HCT116 (cell line): ENCODE results near the gene TMEM184B. TPM values are rescaled to one million over a fixed set of nuclear protein-coding genes. Genes with fewer than 3 reads are reported as not detected.

Source experiments
- ATAC-seq: fragments of 200-7000 bp; cut with Tn5 transposase; 2 replicates; pipeline ENCODE4 v1.9.1; 2020; ENCODE audit warnings: mild to moderate bottlenecking, moderate library complexity
- BruUV-seq: library from RNA; stranded (reverse); fragments of 400-500 nt; replicated peaks from 2 replicates; lab custom pipeline; 2021; lab: Mats Ljungman, UMichigan
- CTCF ChIA-PET: fragments of 300-600 bp; sonication (Branson Sonifier 250); formaldehyde crosslinking; loops from one replicate; lab custom pipeline; 2021; ENCODE audit warnings: antibody characterized with exemption; lab: Charles Lee
- POLR2A ChIA-PET: fragments of 300-600, 350-600 bp; sonication (Branson Sonifier 250); formaldehyde crosslinking; loops from one replicate; lab custom pipeline; 2021; ENCODE audit warnings: antibody characterized with exemption; lab: Charles Lee
- RAD21 ChIA-PET, 2 experiments: fragments of 300-600 bp; sonication (Branson Sonifier 250); formaldehyde crosslinking; loops; one replicate each; lab custom pipeline; 2023; ENCODE audit warnings: low total read pairs in 2 of 2; ENCODE audit not compliant: uncharacterized antibody in 2 of 2, unreplicated experiment in 2 of 2, low non-redundant PET in 1 of 2; lab: Charles Lee
- DNase-seq: peaks from one replicate; pipeline ENCODE4 v3.0.0-alpha.2; 2010; ENCODE audit warnings: low read depth, low spot score
- H2AFZ ChIP-seq: fragments of 200-600 bp; shearing (Covaris generic), sonication (generic); 2 replicates; pipeline ENCODE4 v1.6.1; 2017; ENCODE audit warnings: low read depth, mixed run types, mixed read lengths, antibody characterized with exemption, low read length; ENCODE audit not compliant: poor library complexity, severe bottlenecking
- H3K27ac ChIP-seq: 2 replicates; pipeline ENCODE4 v1.5.1; 2012; ENCODE audit warnings: low read depth, low read length
- H3K27me3 ChIP-seq: fragments of 200-600 bp; sonication (generic); 2 replicates; pipeline ENCODE4 v1.6.1; 2016; ENCODE audit warnings: mixed run types, low read length, mixed read lengths; ENCODE audit not compliant: insufficient read depth
- H3K36me3 ChIP-seq, 2 experiments: fragments of 200-500 bp in 1 of 2; fragments of 200-600 bp in 1 of 2; sonication (Bioruptor generic) in 1 of 2; sonication (generic) in 1 of 2; 2 replicates each; pipeline versions ENCODE4 v1.5.1 to v1.6.1; 2014 to 2016; ENCODE audit warnings: low read length in 2 of 2, inconsistent platforms in 1 of 2, mixed read lengths in 1 of 2, mixed run types in 1 of 2; ENCODE audit not compliant: insufficient read depth in 2 of 2, control insufficient read depth in 1 of 2
- H3K4me1 ChIP-seq, 2 experiments: fragments of 200-600 bp in 1 of 2; sonication (generic) in 1 of 2; 2 replicates each; pipeline versions ENCODE4 v1.5.1 to v1.6.1; 2012 to 2017; ENCODE audit warnings: low read length in 2 of 2, inconsistent platforms in 1 of 2, mild to moderate bottlenecking in 1 of 2, mixed read lengths in 1 of 2, mixed run types in 1 of 2, moderate library complexity in 1 of 2; ENCODE audit not compliant: insufficient read depth in 2 of 2, control insufficient read depth in 1 of 2
- H3K4me2 ChIP-seq: fragments of 200-600 bp; sonication (generic); 2 replicates; pipeline ENCODE4 v1.6.1; 2017; ENCODE audit warnings: mixed run types, low read length, mixed read lengths
- H3K4me3 ChIP-seq, 2 experiments: fragments of 200-600 bp in 1 of 2; sonication (generic) in 1 of 2; replicated peaks in 1 of 2; 2 replicates each; pipeline ENCODE4 v1.5.1; 2011 to 2016; ENCODE audit warnings: low read length in 2 of 2, control low read depth in 1 of 2, low read depth in 1 of 2, mild to moderate bottlenecking in 1 of 2, mixed read lengths in 1 of 2, mixed run types in 1 of 2
- H3K79me2 ChIP-seq: fragments of 200-600 bp; sonication (generic); 2 replicates; pipeline ENCODE4 v1.6.1; 2017; ENCODE audit warnings: mild to moderate bottlenecking, mixed run types, low read length, moderate library complexity, mixed read lengths; ENCODE audit not compliant: insufficient read depth
- H3K9ac ChIP-seq: fragments of 200-600 bp; sonication (generic); 2 replicates; pipeline ENCODE4 v1.6.1; 2016; ENCODE audit warnings: low read length, mixed read lengths
- H3K9me2 ChIP-seq: fragments of 200-600 bp; sonication (generic), shearing (Covaris generic); 2 replicates; pipeline ENCODE4 v1.6.1; 2017; ENCODE audit warnings: mixed run types, mild to moderate bottlenecking, moderate library complexity; ENCODE audit not compliant: insufficient read depth
- H3K9me3 ChIP-seq, 2 experiments: fragments of 200-500 bp in 1 of 2; fragments of 200-600 bp in 1 of 2; sonication (Bioruptor generic) in 1 of 2; sonication (generic) in 1 of 2; 2 replicates each; pipeline ENCODE4 v1.6.1; 2014 to 2017; ENCODE audit warnings: low read length in 2 of 2, mixed read lengths in 2 of 2, inconsistent platforms in 1 of 2, low read depth in 1 of 2, mild to moderate bottlenecking in 1 of 2, mixed run types in 1 of 2, moderate library complexity in 1 of 2; ENCODE audit not compliant: control insufficient read depth in 1 of 2, insufficient read depth in 1 of 2
- H4K20me1 ChIP-seq: fragments of 200-600 bp; sonication (generic), shearing (Covaris generic); 2 replicates; pipeline ENCODE4 v1.6.1; 2017; ENCODE audit warnings: mixed run types, mild to moderate bottlenecking, moderate library complexity; ENCODE audit not compliant: insufficient read depth
- CEBPB ChIP-seq: IDR thresholded peaks from 2 replicates; pipeline ENCODE4 v1.6.1; 2012; ENCODE audit warnings: low read depth
- EZH2 ChIP-seq: fragments of 200-600 bp; sonication (generic); IDR thresholded peaks from 2 replicates; pipeline ENCODE4 v1.6.1; 2017; ENCODE audit warnings: antibody characterized with exemption, mixed run types
- EZH2phosphoT487 ChIP-seq: fragments of 200-600 bp; IDR thresholded peaks from 2 replicates; pipeline ENCODE4 v1.6.1; 2018; ENCODE audit warnings: antibody characterized with exemption, borderline replicate concordance
- FOSL1 ChIP-seq: IDR thresholded peaks from 2 replicates; pipeline ENCODE4 v1.6.1; 2012; ENCODE audit warnings: low read depth
- JUND ChIP-seq: IDR thresholded peaks from 2 replicates; pipeline ENCODE4 v1.6.1; 2012
- POLR2A ChIP-seq: IDR thresholded peaks from 2 replicates; pipeline ENCODE4 v1.7.0; 2011; ENCODE audit warnings: borderline replicate concordance; ENCODE audit not compliant: insufficient read depth, insufficient read length; ENCODE audit errors: extremely low read depth
- POLR2AphosphoS5 ChIP-seq: IDR thresholded peaks from 2 replicates; pipeline ENCODE4 v1.6.1; 2011; ENCODE audit warnings: mild to moderate bottlenecking, low read depth, low read length, moderate library complexity
- RAD21 ChIP-seq: IDR thresholded peaks from 2 replicates; pipeline ENCODE4 v1.6.1; 2012; ENCODE audit warnings: low read depth, mild to moderate bottlenecking
- REST ChIP-seq: IDR thresholded peaks from 2 replicates; pipeline ENCODE4 v1.6.1; 2012; ENCODE audit warnings: low read depth
- SIN3A ChIP-seq: IDR thresholded peaks from 2 replicates; pipeline ENCODE4 v1.6.1; 2012; ENCODE audit warnings: low read depth
- SP1 ChIP-seq: IDR thresholded peaks from 2 replicates; pipeline ENCODE4 v1.6.1; 2012; ENCODE audit warnings: low read depth
- TCF7L2 ChIP-seq: IDR thresholded peaks from 2 replicates; pipeline ENCODE4 v1.7.0; 2011; ENCODE audit warnings: borderline replicate concordance, inconsistent platforms; ENCODE audit not compliant: insufficient read depth, insufficient read length; ENCODE audit errors: extremely low read depth
- YY1 ChIP-seq: IDR thresholded peaks from 2 replicates; pipeline ENCODE4 v1.6.1; 2011; ENCODE audit warnings: low read length, low read depth, moderate library complexity, mild to moderate bottlenecking; ENCODE audit not compliant: insufficient replicate concordance; ENCODE audit errors: extremely low read depth
- ZFX ChIP-seq: fragments of 450-650 bp; IDR thresholded peaks from 2 replicates; pipeline ENCODE4 v1.6.1; 2017
- ZNF274 ChIP-seq: fragments of 200-500 bp; sonication (Bioruptor generic); IDR thresholded peaks from 2 replicates; pipeline ENCODE4 v1.6.1; 2014; ENCODE audit warnings: mild to moderate bottlenecking, low read depth, low read length, inconsistent platforms
- intact Hi-C: fragments of 100-400 bp; cut with micrococcal nuclease; formaldehyde crosslinking; loops from 2 replicates; pipeline ENCODE4 v1.10.0; 2022
- total RNA-seq: library from RNA; stranded (reverse); gene quantifications from one replicate; pipeline ENCODE4 v1.2.1, GENCODE V29; 2021; ENCODE audit not compliant: unreplicated experiment
- TF ChIP-seq, protein P1 (sequence below): IDR thresholded peaks from 2 replicates; pipeline ENCODE4 v1.6.1; 2011; ENCODE audit warnings: mild to moderate bottlenecking, low read length, moderate library complexity; ENCODE audit not compliant: insufficient replicate concordance; ENCODE audit errors: extremely low read depth
- TF ChIP-seq, protein P2 (sequence below): IDR thresholded peaks from 2 replicates; pipeline ENCODE4 v1.6.1; 2012
- TF ChIP-seq, protein P3 (sequence below): IDR thresholded peaks from 2 replicates; pipeline ENCODE4 v1.6.1; 2012

Gene TMEM184B
- total RNA-seq, 1 experiment from 2014 or later = 66.0 TPM

DNA sequence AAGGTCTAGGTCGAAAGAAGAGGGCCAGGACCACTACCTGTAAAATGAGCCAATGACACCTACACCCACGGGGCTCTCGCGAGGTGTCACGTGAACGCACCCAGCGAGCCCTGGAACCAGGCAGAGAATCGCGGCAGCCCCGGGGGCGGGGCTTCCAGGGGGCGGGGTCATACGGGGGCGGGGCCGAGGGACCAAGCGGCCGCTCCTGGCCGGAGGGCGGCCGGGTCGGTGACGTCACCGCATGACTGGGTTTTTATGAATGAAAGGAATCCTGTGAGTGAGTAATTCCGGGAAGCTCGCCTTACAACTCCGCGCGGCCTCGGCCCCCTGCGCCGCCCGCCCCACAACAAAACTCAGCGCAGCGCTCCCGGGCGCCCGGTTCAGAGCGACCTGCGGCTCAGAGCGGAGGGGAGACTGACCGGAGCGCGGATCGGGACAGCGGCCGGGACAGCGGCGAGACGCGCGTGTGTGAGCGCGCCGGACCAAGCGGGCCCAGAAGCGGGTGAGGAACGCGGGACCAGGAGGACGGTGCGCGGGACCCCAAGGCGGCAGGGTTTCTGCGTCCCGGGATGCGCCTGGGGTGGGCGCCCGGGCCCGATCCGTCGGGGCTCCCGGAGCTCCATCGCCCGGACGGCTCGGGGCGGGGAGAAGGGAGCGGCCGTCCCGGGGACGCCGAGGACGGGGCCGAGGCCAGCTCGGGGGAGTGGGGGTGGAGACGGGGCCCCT is 70.9 kb downstream of the TMEM184B start, which contains the start of gene MAFF:
TSS of gene MAFF (plus strand) at position 284 of the 726 bp plus-strand sequence. CDS start 11,860 bp downstream, outside the sequence.
- intact Hi-C loops = no loop called here
- peak within 1 kb of the TSS; percentile 77 for H3K4me2 ChIP-seq
- peaks cover 12 to 27% of the 10 kb centered on the region in 2 experiments for H3K4me1 ChIP-seq
- peak within 1 kb of the TSS; percentile 94 for H3K9ac ChIP-seq
- POLR2A ChIA-PET = interaction anchor here (0.9 to 2.0 kb wide), 4 partner anchors 13 to 84 kb away, joined by 3 to 6 read pairs (median 4); no protein-coding TSS in a partner anchor
- BruUV-seq = no TSS peak
- no peaks in the 10 kb centered on the region for H3K9me3 ChIP-seq
- peaks cover 4% of the 10 kb centered on the region; the same call in 1 of the 2 replicates for H4K20me1 ChIP-seq
- CTCF ChIA-PET = interaction anchor here (1.0 kb wide), 1 partner anchor 87 kb away, joined by 3 read pairs; no protein-coding TSS in a partner anchor
- peak within 1 kb of the TSS; percentile 99 for H3K27ac ChIP-seq
- peak; percentile 95 for DNase-seq
- peaks cover 45% of the 10 kb centered on the region for H3K79me2 ChIP-seq
- peak; percentile 79 for ATAC-seq
- 0 out of 4 replicates have a peak, but pooled peaks cover 0 to 3% of the 10 kb centered on the region in 2 experiments for H3K36me3 ChIP-seq
- no peaks in the 10 kb centered on the region for H3K27me3 ChIP-seq
- H3K4me3 ChIP-seq = peak within 1 kb of the TSS; percentile 64 to 85
- no peaks in the 10 kb centered on the region for H3K9me2 ChIP-seq
- H2AFZ ChIP-seq = no peak within 1 kb of the TSS
- TF ChIP-seq ZNF274 (no peak), EZH2 (no peak), POLR2A (peak; percentile 33), JUND (peak; percentile 78), SP1 (peak; percentile 53; the same call in 1 of the 2 replicates), ZFX (peak; percentile 76; the same call in 1 of the 2 replicates), CEBPB (no peak), EZH2phosphoT487 (no peak), TCF7L2 (peak; percentile 52), FOSL1 (peak; percentile 82), REST (no peak), RAD21 (no peak), SIN3A (peak; percentile 85), YY1 (no peak), POLR2AphosphoS5 (peak; percentile 86)
- TF ChIP-seq, protein P1, sequence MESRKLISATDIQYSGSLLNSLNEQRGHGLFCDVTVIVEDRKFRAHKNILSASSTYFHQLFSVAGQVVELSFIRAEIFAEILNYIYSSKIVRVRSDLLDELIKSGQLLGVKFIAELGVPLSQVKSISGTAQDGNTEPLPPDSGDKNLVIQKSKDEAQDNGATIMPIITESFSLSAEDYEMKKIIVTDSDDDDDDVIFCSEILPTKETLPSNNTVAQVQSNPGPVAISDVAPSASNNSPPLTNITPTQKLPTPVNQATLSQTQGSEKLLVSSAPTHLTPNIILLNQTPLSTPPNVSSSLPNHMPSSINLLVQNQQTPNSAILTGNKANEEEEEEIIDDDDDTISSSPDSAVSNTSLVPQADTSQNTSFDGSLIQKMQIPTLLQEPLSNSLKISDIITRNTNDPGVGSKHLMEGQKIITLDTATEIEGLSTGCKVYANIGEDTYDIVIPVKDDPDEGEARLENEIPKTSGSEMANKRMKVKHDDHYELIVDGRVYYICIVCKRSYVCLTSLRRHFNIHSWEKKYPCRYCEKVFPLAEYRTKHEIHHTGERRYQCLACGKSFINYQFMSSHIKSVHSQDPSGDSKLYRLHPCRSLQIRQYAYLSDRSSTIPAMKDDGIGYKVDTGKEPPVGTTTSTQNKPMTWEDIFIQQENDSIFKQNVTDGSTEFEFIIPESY = peak; percentile 90
- TF ChIP-seq, protein P2, sequence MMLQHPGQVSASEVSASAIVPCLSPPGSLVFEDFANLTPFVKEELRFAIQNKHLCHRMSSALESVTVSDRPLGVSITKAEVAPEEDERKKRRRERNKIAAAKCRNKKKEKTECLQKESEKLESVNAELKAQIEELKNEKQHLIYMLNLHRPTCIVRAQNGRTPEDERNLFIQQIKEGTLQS = no peak
- TF ChIP-seq, protein P3, sequence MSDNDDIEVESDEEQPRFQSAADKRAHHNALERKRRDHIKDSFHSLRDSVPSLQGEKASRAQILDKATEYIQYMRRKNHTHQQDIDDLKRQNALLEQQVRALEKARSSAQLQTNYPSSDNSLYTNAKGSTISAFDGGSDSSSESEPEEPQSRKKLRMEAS = peak; percentile 51; the same call in 1 of the 2 replicates
- RAD21 ChIA-PET = interaction anchor here in 1 of 2 experiments (0.6 kb wide), 1 partner anchor 471 kb away, joined by 3 read pairs; no protein-coding TSS in a partner anchor
